ENCODE measurements around the gene TBCD. TPM values are rescaled to one million over a fixed set of nuclear protein-coding genes. Genes with fewer than 3 reads are reported as not detected.

Gene TBCD
- total and polyA plus RNA-seq, 12 donors = 25.6 to 240 (median 66.2) TPM

GRCh38 chr17:82960419-82961271 lies 208.8 kb downstream of the TBCD start:
- peaks cover 0 to 4% of the 10 kb centered on the region in 2 donors for H3K4me1 ChIP-seq (replicated peaks in 1 of 2)
- H3K27ac ChIP-seq = no peak overlapping the region
- TF ChIP-seq POLR2A (IDR thresholded peaks at IDR 0.05) = no peak
- TF ChIP-seq, protein P1, sequence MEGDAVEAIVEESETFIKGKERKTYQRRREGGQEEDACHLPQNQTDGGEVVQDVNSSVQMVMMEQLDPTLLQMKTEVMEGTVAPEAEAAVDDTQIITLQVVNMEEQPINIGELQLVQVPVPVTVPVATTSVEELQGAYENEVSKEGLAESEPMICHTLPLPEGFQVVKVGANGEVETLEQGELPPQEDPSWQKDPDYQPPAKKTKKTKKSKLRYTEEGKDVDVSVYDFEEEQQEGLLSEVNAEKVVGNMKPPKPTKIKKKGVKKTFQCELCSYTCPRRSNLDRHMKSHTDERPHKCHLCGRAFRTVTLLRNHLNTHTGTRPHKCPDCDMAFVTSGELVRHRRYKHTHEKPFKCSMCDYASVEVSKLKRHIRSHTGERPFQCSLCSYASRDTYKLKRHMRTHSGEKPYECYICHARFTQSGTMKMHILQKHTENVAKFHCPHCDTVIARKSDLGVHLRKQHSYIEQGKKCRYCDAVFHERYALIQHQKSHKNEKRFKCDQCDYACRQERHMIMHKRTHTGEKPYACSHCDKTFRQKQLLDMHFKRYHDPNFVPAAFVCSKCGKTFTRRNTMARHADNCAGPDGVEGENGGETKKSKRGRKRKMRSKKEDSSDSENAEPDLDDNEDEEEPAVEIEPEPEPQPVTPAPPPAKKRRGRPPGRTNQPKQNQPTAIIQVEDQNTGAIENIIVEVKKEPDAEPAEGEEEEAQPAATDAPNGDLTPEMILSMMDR (IDR thresholded peaks at IDR 0.05) = no peak
- no peaks in the 10 kb centered on the region for H3K36me3 ChIP-seq (replicated peaks in 1 of 2)
- 93 to 98% (median 96%) methylated on average over 22 to 67 of the region's 67 CpGs for WGBS, 4 donors
- intact Hi-C loops (cut with DNase I) = loop anchor here in 1 of 2 donors (10.0 kb wide), 1 partner anchor 56 kb away; no protein-coding TSS in a partner anchor
- H3K9me3 ChIP-seq (replicated peaks in 1 of 3) = no peaks in the 10 kb centered on the region
- DNase-seq = no peak
- no peaks in the 10 kb centered on the region for H3K27me3 ChIP-seq
- H3K4me3 ChIP-seq = no peak overlapping the region

DNA sequence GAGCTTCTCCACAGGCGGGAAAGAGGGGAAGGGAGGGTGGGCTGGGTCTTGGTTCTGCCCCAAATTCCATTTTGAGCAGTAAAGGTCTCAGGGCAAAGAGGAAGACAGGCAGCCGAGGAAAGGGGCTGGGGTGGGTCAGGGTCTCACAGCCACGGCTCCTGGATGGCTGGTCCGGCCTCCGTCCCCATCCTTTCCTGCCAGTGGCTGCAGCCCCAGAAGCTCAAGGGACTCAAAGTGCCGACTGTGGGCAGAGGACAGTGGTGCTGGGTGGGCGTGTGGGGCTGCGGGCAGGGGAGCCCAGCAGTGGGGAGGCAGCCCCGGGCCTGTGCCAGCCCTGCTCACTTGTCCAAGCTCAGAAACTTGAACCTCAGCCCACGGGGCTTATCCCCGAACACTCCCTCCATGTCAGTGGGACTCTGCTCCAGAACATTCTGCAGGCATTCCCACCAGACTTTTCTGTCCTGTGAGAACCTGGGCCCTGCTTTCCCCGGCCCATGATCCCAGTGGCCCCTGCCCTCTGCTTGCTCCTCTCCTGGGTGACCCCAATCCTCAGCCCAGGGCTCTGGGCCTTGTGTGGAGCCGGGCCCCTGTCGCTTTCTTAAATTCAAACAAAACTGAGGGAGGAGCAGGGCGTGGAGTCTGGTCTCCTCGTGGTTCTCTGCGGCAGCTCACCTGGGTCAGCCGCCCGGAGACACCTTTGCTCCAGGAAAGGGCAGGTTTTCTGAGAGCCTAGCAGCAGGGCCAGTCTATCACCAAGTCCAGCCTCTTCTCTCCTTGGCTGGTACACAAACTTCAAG lies 209.7 kb downstream of the TBCD start:
- Histone ChIP-seq H3K36me3 (replicated peaks in 1 of 2) (no peaks in the 10 kb centered on the region), H3K4me1 (replicated peaks in 1 of 2) (peaks cover 0 to 4% of the 10 kb centered on the region in 2 donors), H3K9me3 (replicated peaks in 1 of 3) (no peaks in the 10 kb centered on the region), H3K27ac (no peak overlapping the region), H3K4me3 (no peak overlapping the region), H3K27me3 (no peaks in the 10 kb centered on the region)
- intact Hi-C loops (cut with DNase I) = loop anchor here in 1 of 2 donors (10.0 kb wide), 1 partner anchor 57 kb away; no protein-coding TSS in a partner anchor
- 89 to 95% (median 93%) methylated on average over 12 to 19 of the region's 19 CpGs for WGBS, 4 donors
- no peak for DNase-seq
- no peak for TF ChIP-seq POLR2A (IDR thresholded peaks at IDR 0.05)
- TF ChIP-seq, protein P1 (IDR thresholded peaks at IDR 0.05) = no peak

DNA sequence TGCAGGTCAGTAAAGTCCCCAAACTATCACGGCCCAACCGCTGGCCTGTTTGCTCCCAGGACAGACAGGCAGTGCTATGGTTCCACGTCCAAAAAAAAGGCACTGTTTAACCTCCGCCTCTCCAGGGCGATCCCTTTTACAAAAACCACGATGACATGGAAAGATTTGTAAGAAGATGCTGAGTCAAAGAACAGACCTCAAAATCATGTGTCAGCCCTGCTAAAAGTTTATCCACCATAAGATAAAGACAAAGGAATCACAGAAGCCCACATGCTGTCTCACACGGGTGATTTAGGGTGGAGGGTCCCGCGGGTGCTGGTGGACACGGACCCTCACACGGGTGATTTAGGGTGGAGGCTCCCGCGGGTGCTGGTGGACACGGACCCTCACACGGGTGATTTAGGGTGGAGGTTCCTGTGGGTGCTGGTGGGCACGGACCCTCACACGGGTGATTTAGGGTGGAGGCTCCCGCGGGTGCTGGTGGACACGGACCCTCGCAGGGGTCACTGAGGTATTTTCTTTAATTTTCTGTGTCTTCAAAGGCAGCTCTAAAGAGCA lies 210.4 kb downstream of the TBCD start:
- no peak overlapping the region for H3K4me3 ChIP-seq
- H3K4me1 ChIP-seq (replicated peaks in 1 of 2) = peaks cover 0 to 4% of the 10 kb centered on the region in 2 donors
- no peaks in the 10 kb centered on the region for H3K27me3 ChIP-seq
- TF ChIP-seq, protein P1 (IDR thresholded peaks at IDR 0.05) = no peak
- no peak for TF ChIP-seq POLR2A (IDR thresholded peaks at IDR 0.05)
- H3K9me3 ChIP-seq (replicated peaks in 1 of 3) = no peaks in the 10 kb centered on the region
- 81 to 88% (median 85%) methylated on average over 18 to 21 of the region's 21 CpGs for WGBS, 4 donors
- H3K27ac ChIP-seq = no peak overlapping the region
- DNase-seq = no peak
- intact Hi-C loops (cut with DNase I) = loop anchor here in 1 of 2 donors (10.0 kb wide), 1 partner anchor 57 kb away; no protein-coding TSS in a partner anchor
- H3K36me3 ChIP-seq (replicated peaks in 1 of 2) = no peaks in the 10 kb centered on the region
